HepG2 (cell line): ENCODE data around the gene TGFBR1. TPM values are rescaled to one million over a fixed set of nuclear protein-coding genes. Genes with fewer than 3 reads are reported as not detected.

ENCODE experiments used
- CC2D1A ChIP-seq: sonication (generic); formaldehyde crosslinking; IDR thresholded peaks from 2 replicates; pipeline ENCODE4 v1.8.1; 2023; ENCODE audit warnings: mild to moderate bottlenecking, missing genetic modification reagents
- FOXJ3 ChIP-seq: sonication (generic); formaldehyde crosslinking; IDR thresholded peaks from 2 replicates; pipeline ENCODE4 v1.4.0; 2020; ENCODE audit warnings: missing genetic modification reagents, mild to moderate bottlenecking, borderline replicate concordance
- MIXL1 ChIP-seq: IDR thresholded peaks from 2 replicates; pipeline ENCODE4 v1.6.1; 2016
- NR2F1 ChIP-seq, 2 experiments: fragments of 450-650 bp in 1 of 2; formaldehyde crosslinking in 1 of 2; IDR thresholded peaks; 2 replicates each; pipeline versions ENCODE4 v1.5.0 to v1.6.1; 2016 to 2020; ENCODE audit warnings: mild to moderate bottlenecking in 1 of 2, missing compliant biosample characterization in 1 of 2, missing genetic modification reagents in 1 of 2, moderate library complexity in 1 of 2
- PAXIP1 ChIP-seq: sonication (generic); formaldehyde crosslinking; conservative IDR thresholded peaks from 2 replicates; pipeline ENCODE4 v1.4.0; 2020; ENCODE audit warnings: mild to moderate bottlenecking, missing genetic modification reagents, moderate library complexity
- TAF15 ChIP-seq: fragments of 200-400 bp; formaldehyde crosslinking; IDR thresholded peaks from one replicate; pipeline ENCODE4 v1.6.1; 2018; ENCODE audit warnings: mild to moderate bottlenecking, low read depth, low read length; ENCODE audit not compliant: poor library complexity, severe bottlenecking
- ZNF142 ChIP-seq: sonication (generic); formaldehyde crosslinking; IDR thresholded peaks from 2 replicates; pipeline ENCODE4 v1.4.0; 2020; ENCODE audit warnings: missing genetic modification reagents
- ZNF20 ChIP-seq: sonication (generic); formaldehyde crosslinking; IDR thresholded peaks from 2 replicates; pipeline ENCODE4 v1.4.0; 2020; ENCODE audit warnings: mild to moderate bottlenecking, moderate library complexity, missing genetic modification reagents
- ZNF775 ChIP-seq: sonication (generic); formaldehyde crosslinking; IDR thresholded peaks from 2 replicates; pipeline ENCODE4 v1.4.0; 2020; ENCODE audit warnings: missing genetic modification reagents, mild to moderate bottlenecking, moderate library complexity, borderline replicate concordance
- ZNF878 ChIP-seq: sonication (generic); formaldehyde crosslinking; IDR thresholded peaks from 2 replicates; pipeline ENCODE4 v1.8.1; 2023; ENCODE audit warnings: mild to moderate bottlenecking, missing genetic modification reagents, moderate library complexity
- ZSCAN12 ChIP-seq: sonication (generic); formaldehyde crosslinking; IDR thresholded peaks from 2 replicates; pipeline ENCODE4 v1.9.0; 2021; ENCODE audit warnings: mild to moderate bottlenecking, missing genetic modification reagents
- ZZZ3 ChIP-seq: sonication (generic); formaldehyde crosslinking; IDR thresholded peaks from 2 replicates; pipeline ENCODE4 v1.4.0; 2020; ENCODE audit warnings: missing genetic modification reagents, mild to moderate bottlenecking, borderline replicate concordance
- polyA plus RNA-seq, 8 experiments: library from polyadenylated mRNA; depleted of rRNA in 3 of 8; stranded (reverse) in 7 of 8; unstranded in 1 of 8; fragments of >200 nt; fragmentation: Illumina TruSeq in 4 of 8; extraction: Trizol in 4 of 8; gene quantifications; 2 replicates each; pipeline versions ENCODE4 v1.2.1 to v1.2.3, GENCODE V29; 2011 to 2016; ENCODE audit warnings: low read depth in 4 of 8, missing spikeins in 1 of 8, mixed read lengths in 1 of 8; ENCODE audit not compliant: insufficient read depth in 1 of 8
- total RNA-seq, 5 experiments: library from RNA; depleted of rRNA; stranded (reverse); fragments of >200 nt; fragmentation: Illumina TruSeq; extraction: Trizol; gene quantifications; 2 replicates each; pipeline ENCODE4 v1.2.3, GENCODE V29; 2016; ENCODE audit warnings: low read depth in 1 of 5

TGFBR1 gene
- total and polyA plus RNA-seq, 2 of the 13 experiments (the other 11 are each of a cell fraction or from before 2014, with no cell fraction given): 16.8 to 23.9 TPM

- 0 out of 4 replicates have a peak, but pooled peaks of 1 of the 2 experiments have one; percentile 25 for TF ChIP-seq NR2F1 (CRISPR knock-in tag; IDR thresholded peaks at IDR 0.05)
- no peak for TF ChIP-seq ZSCAN12 (CRISPR knock-in tag)
- TF ChIP-seq TAF15: no peak
- TF ChIP-seq ZNF20 (CRISPR knock-in tag): no peak
- TF ChIP-seq FOXJ3 (CRISPR knock-in tag): peak; percentile 61; the same call in 1 of the 2 replicates
- TF ChIP-seq ZNF878 (CRISPR knock-in tag): no peak
- no peak for TF ChIP-seq CC2D1A (CRISPR knock-in tag)
- TF ChIP-seq ZNF142 (CRISPR knock-in tag): no peak
- TF ChIP-seq PAXIP1 (CRISPR knock-in tag): peak; percentile 85
- peak; percentile 97 for TF ChIP-seq MIXL1
- TF ChIP-seq ZZZ3 (CRISPR knock-in tag): no peak
- TF ChIP-seq ZNF775 (CRISPR knock-in tag): no peak
Measured at GRCh38 chr9:99172124-99173091, 67.5 kb downstream of the TGFBR1 start (continued).
